WTC11 (cell line): Measurements from ENCODE around the gene RCAN1. TPM values are rescaled to one million over a fixed set of nuclear protein-coding genes. Genes with fewer than 3 reads are reported as not detected.

Source experiments
- ATAC-seq: fragments of 200-7000 bp; cut with Tn5 transposase; 2 replicates; pipeline ENCODE4 v1.10.0; 2021; ENCODE audit warnings: mild to moderate bottlenecking, moderate library complexity
- CTCF ChIA-PET: fragments of 300-600 bp; sonication (Branson Sonifier 250); formaldehyde crosslinking; loops from one replicate; lab custom pipeline; 2021; ENCODE audit warnings: antibody characterized with exemption; lab: Charles Lee
- POLR2A ChIA-PET: fragments of 350-600 bp; sonication (Branson Sonifier 250); formaldehyde crosslinking; loops from one replicate; lab custom pipeline; 2021; ENCODE audit warnings: antibody characterized with exemption; lab: Charles Lee
- DNase-seq: peaks from one replicate; pipeline ENCODE4 v3.0.0; 2021; ENCODE audit warnings: low spot score
- H3K27ac Mint-ChIP-seq: 2 replicates; pipeline ENCODE4 v1.8.0; 2021; ENCODE audit warnings: mixed read lengths
- H3K27me3 Mint-ChIP-seq: 2 replicates; pipeline ENCODE4 v1.8.0; 2021; ENCODE audit warnings: low read depth, mild to moderate bottlenecking, moderate library complexity, mixed read lengths
- H3K36me3 Mint-ChIP-seq: 2 replicates; pipeline ENCODE4 v1.8.0; 2021; ENCODE audit warnings: mixed read lengths
- H3K4me1 Mint-ChIP-seq: 2 replicates; pipeline ENCODE4 v1.8.0; 2022; ENCODE audit warnings: mixed read lengths
- H3K4me3 Mint-ChIP-seq: 2 replicates; pipeline ENCODE4 v1.8.0; 2021; ENCODE audit warnings: mild to moderate bottlenecking, moderate library complexity, mixed read lengths
- H3K9me3 Mint-ChIP-seq: 2 replicates; pipeline ENCODE4 v1.8.0; 2021; ENCODE audit warnings: mixed read lengths
- CTCF ChIP-seq: fragments of 200-600 bp; IDR thresholded peaks from 2 replicates; pipeline ENCODE4 v1.8.0; 2022; ENCODE audit warnings: antibody characterized with exemption
- GABPB1 ChIP-seq: sonication (generic); formaldehyde crosslinking; IDR thresholded peaks from 2 replicates; pipeline ENCODE4 v1.8.1; 2023; ENCODE audit warnings: mild to moderate bottlenecking, missing genetic modification reagents
- JAZF1 ChIP-seq: fragments of 250-450 bp; sonication (Bioruptor Pico); IDR thresholded peaks from 2 replicates; pipeline ENCODE4 v1.9.0; 2021; ENCODE audit warnings: moderate library complexity, mild to moderate bottlenecking, inconsistent platforms
- JUN ChIP-seq: sonication (generic); formaldehyde crosslinking; IDR thresholded peaks from 2 replicates; pipeline ENCODE4 v1.8.0; 2023; ENCODE audit warnings: mild to moderate bottlenecking, missing genetic modification reagents
- NFYB ChIP-seq: sonication (generic); formaldehyde crosslinking; conservative IDR thresholded peaks from 2 replicates; pipeline ENCODE4 v1.8.0; 2022; ENCODE audit warnings: low read depth, missing genetic modification reagents
- NR1H2 ChIP-seq: sonication (generic); formaldehyde crosslinking; IDR thresholded peaks from 2 replicates; pipeline ENCODE4 v1.9.0; 2021; ENCODE audit warnings: mild to moderate bottlenecking, moderate library complexity, missing genetic modification reagents
- NR2C2 ChIP-seq: sonication (generic); formaldehyde crosslinking; IDR thresholded peaks from 2 replicates; pipeline ENCODE4 v1.8.0; 2022; ENCODE audit warnings: mild to moderate bottlenecking, missing genetic modification reagents
- TEAD4 ChIP-seq: sonication (generic); formaldehyde crosslinking; IDR thresholded peaks from 2 replicates; pipeline ENCODE4 v1.8.0; 2022; ENCODE audit warnings: mild to moderate bottlenecking, missing genetic modification reagents
- USF1 ChIP-seq: sonication (generic); formaldehyde crosslinking; IDR thresholded peaks from 2 replicates; pipeline ENCODE4 v1.8.0; 2022; ENCODE audit warnings: mild to moderate bottlenecking, missing genetic modification reagents
- ZNF232 ChIP-seq: sonication (generic); formaldehyde crosslinking; IDR thresholded peaks from 2 replicates; pipeline ENCODE4 v1.8.0; 2022; ENCODE audit warnings: mild to moderate bottlenecking, missing genetic modification reagents
- ZNF396 ChIP-seq: fragments of 250-450 bp; sonication (Bioruptor Pico); IDR thresholded peaks from 2 replicates; pipeline ENCODE4 v1.8.0; 2021; ENCODE audit warnings: mild to moderate bottlenecking, moderate library complexity, borderline replicate concordance
- ZNF423 ChIP-seq: fragments of 250-450 bp; sonication (Bioruptor Pico); IDR thresholded peaks from 2 replicates; pipeline ENCODE4 v2.1.2; 2022; ENCODE audit warnings: mild to moderate bottlenecking, moderate library complexity
- ZNF671 ChIP-seq: fragments of 250-450 bp; sonication (Bioruptor Pico); IDR thresholded peaks from 2 replicates; pipeline ENCODE4 v1.8.0; 2021; ENCODE audit warnings: mild to moderate bottlenecking
- total RNA-seq: library from RNA; stranded (reverse); gene quantifications from 3 replicates; pipeline ENCODE4 v1.2.3, GENCODE V29; 2021
- TF ChIP-seq, protein P1 (sequence below): sonication (generic); formaldehyde crosslinking; IDR thresholded peaks from 2 replicates; pipeline ENCODE4 v1.8.1; 2022; ENCODE audit warnings: mild to moderate bottlenecking, moderate library complexity, missing genetic modification reagents
- TF ChIP-seq, protein P2 (sequence below): sonication (generic); formaldehyde crosslinking; IDR thresholded peaks from 2 replicates; pipeline ENCODE4 v1.8.0; 2022; ENCODE audit warnings: mild to moderate bottlenecking, missing genetic modification reagents
- TF ChIP-seq, protein P3 (sequence below): fragments of 250-450 bp; sonication (Bioruptor Pico); IDR thresholded peaks from 2 replicates; pipeline ENCODE4 v1.9.0; 2021; ENCODE audit warnings: mild to moderate bottlenecking, borderline replicate concordance
- TF ChIP-seq, protein P4 (sequence below): sonication (generic); formaldehyde crosslinking; conservative IDR thresholded peaks from 2 replicates; pipeline ENCODE4 v1.8.1; 2022; ENCODE audit warnings: mild to moderate bottlenecking, missing genetic modification reagents
- TF ChIP-seq, protein P5 (sequence below): fragments of 250-450 bp; sonication (Bioruptor Pico); IDR thresholded peaks from 2 replicates; pipeline ENCODE4 v1.9.0; 2021; ENCODE audit warnings: moderate library complexity, mild to moderate bottlenecking, inconsistent platforms, borderline replicate concordance
- TF ChIP-seq, protein P6 (sequence below): sonication (generic); formaldehyde crosslinking; IDR thresholded peaks from 2 replicates; pipeline ENCODE4 v1.8.1; 2022; ENCODE audit warnings: mild to moderate bottlenecking, missing genetic modification reagents, moderate library complexity, borderline replicate concordance
- TF ChIP-seq, protein P7 (sequence below): sonication (generic); formaldehyde crosslinking; IDR thresholded peaks from 2 replicates; pipeline ENCODE4 v1.8.1; 2023; ENCODE audit warnings: mild to moderate bottlenecking, missing genetic modification reagents, borderline replicate concordance

The RCAN1 gene
- total RNA-seq, 1 experiment from 2014 or later, result 5.9 TPM

DNA sequence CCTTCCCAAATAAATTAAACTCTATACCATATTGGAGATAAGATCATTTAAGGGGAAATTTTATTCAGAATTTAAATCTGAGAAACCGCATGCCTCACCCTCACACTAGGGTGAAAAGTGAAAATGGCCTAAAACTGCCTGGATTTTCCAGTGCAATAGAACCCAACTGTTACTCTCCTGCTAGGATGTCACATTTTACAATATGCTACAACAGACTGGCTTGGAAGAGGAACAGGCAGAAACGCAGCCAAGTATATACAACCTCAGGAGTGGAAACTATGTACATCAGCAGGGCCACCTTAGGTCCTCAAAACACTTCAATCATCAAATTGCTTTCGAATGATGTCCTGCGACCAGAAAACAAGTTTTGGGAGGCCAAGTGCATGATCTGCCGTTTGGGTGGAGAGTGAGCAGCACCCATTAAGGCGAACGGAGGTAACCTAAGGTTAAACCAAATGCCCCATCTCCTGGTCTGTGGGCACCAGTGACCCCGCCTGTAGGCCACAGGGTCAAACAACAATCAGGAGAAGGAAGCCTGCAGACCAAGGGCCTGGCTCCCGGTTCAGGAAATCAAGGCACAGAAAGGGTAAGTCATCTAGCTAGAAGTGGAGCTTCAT lies 4.9 kb downstream of the RCAN1 start (continued):
- TF ChIP-seq, protein P1, sequence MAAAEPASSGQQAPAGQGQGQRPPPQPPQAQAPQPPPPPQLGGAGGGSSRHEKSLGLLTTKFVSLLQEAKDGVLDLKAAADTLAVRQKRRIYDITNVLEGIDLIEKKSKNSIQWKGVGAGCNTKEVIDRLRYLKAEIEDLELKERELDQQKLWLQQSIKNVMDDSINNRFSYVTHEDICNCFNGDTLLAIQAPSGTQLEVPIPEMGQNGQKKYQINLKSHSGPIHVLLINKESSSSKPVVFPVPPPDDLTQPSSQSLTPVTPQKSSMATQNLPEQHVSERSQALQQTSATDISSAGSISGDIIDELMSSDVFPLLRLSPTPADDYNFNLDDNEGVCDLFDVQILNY, result no peak
- no peak for TF ChIP-seq NFYB
- TF ChIP-seq, protein P2, sequence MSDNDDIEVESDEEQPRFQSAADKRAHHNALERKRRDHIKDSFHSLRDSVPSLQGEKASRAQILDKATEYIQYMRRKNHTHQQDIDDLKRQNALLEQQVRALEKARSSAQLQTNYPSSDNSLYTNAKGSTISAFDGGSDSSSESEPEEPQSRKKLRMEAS (CRISPR knock-in tag), result no peak
- TF ChIP-seq JAZF1 (CRISPR knock-in tag), result no peak
- TF ChIP-seq JUN (CRISPR knock-in tag), result no peak
- TF ChIP-seq USF1 (CRISPR knock-in tag), result no peak
- TF ChIP-seq, protein P3, sequence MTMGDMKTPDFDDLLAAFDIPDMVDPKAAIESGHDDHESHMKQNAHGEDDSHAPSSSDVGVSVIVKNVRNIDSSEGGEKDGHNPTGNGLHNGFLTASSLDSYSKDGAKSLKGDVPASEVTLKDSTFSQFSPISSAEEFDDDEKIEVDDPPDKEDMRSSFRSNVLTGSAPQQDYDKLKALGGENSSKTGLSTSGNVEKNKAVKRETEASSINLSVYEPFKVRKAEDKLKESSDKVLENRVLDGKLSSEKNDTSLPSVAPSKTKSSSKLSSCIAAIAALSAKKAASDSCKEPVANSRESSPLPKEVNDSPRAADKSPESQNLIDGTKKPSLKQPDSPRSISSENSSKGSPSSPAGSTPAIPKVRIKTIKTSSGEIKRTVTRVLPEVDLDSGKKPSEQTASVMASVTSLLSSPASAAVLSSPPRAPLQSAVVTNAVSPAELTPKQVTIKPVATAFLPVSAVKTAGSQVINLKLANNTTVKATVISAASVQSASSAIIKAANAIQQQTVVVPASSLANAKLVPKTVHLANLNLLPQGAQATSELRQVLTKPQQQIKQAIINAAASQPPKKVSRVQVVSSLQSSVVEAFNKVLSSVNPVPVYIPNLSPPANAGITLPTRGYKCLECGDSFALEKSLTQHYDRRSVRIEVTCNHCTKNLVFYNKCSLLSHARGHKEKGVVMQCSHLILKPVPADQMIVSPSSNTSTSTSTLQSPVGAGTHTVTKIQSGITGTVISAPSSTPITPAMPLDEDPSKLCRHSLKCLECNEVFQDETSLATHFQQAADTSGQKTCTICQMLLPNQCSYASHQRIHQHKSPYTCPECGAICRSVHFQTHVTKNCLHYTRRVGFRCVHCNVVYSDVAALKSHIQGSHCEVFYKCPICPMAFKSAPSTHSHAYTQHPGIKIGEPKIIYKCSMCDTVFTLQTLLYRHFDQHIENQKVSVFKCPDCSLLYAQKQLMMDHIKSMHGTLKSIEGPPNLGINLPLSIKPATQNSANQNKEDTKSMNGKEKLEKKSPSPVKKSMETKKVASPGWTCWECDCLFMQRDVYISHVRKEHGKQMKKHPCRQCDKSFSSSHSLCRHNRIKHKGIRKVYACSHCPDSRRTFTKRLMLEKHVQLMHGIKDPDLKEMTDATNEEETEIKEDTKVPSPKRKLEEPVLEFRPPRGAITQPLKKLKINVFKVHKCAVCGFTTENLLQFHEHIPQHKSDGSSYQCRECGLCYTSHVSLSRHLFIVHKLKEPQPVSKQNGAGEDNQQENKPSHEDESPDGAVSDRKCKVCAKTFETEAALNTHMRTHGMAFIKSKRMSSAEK, result no peak
- no peak for TF ChIP-seq ZNF232 (CRISPR knock-in tag)
- TF ChIP-seq, all 79 proteins: peak for 0

DNA sequence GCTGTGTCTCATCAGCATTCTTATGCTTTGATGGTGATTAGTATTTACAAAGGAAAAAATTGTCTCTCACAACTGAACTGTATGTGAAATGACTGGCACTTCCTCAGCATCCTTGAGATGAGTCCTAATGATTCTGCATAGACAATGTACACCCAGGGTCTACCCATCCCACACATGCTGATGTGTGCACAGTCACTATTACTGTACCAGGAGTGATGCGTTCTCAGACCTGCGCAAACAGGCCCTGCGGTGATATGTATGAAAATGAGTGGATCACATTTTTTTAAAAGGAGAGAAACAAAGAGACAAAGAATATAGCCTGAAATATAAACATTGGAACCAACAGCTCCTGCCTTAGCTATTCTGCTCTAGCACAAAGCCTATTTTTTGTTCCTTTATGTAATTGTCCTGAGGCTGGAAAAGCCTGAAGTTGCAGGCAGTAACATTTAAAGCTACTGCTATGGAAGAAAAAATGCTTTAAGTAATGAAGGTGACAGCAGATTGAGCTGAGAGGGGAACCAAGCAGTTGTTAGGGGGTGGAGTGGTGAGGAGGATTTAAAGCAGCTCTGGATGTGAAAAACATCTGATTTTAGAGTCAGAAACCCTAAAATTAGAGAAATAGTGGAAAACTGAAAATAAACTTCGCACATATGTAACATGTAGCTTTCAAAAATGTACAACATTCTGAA lies 5.5 kb downstream of the RCAN1 start:
- ATAC-seq (no peak), DNase-seq (no peak)
- H3K27ac Mint-ChIP-seq, result no peak overlapping the region
- peaks cover 4% of the 10 kb centered on the region for H3K9me3 Mint-ChIP-seq
- no peak overlapping the region for H3K4me3 Mint-ChIP-seq
- H3K36me3 Mint-ChIP-seq, result no peaks in the 10 kb centered on the region
- peaks cover 29% of the 10 kb centered on the region for H3K27me3 Mint-ChIP-seq
- CTCF ChIA-PET, result interaction anchor here (2.9 kb wide), 1 partner anchor 99 kb away, joined by 10 read pairs; no protein-coding TSS in a partner anchor
- peaks cover 4% of the 10 kb centered on the region; the same call in 1 of the 2 replicates for H3K4me1 Mint-ChIP-seq
- POLR2A ChIA-PET, result no interaction called here
- TF ChIP-seq NR2C2 (no peak), CTCF (no peak), ZNF396 (CRISPR knock-in tag) (no peak), NR1H2 (CRISPR knock-in tag) (no peak), ZNF671 (CRISPR knock-in tag) (no peak), GABPB1 (CRISPR knock-in tag) (no peak), ZNF423 (CRISPR knock-in tag) (no peak), TEAD4 (no peak)
- TF ChIP-seq, protein P4, sequence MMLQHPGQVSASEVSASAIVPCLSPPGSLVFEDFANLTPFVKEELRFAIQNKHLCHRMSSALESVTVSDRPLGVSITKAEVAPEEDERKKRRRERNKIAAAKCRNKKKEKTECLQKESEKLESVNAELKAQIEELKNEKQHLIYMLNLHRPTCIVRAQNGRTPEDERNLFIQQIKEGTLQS (CRISPR knock-in tag), result no peak
- TF ChIP-seq, protein P5, sequence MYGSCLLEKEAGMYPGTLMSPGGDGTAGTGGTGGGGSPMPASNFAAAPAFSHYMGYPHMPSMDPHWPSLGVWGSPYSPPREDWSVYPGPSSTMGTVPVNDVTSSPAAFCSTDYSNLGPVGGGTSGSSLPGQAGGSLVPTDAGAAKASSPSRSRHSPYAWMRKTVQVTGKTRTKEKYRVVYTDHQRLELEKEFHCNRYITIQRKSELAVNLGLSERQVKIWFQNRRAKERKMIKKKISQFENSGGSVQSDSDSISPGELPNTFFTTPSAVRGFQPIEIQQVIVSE (CRISPR knock-in tag), result no peak
- TF ChIP-seq, protein P6, sequence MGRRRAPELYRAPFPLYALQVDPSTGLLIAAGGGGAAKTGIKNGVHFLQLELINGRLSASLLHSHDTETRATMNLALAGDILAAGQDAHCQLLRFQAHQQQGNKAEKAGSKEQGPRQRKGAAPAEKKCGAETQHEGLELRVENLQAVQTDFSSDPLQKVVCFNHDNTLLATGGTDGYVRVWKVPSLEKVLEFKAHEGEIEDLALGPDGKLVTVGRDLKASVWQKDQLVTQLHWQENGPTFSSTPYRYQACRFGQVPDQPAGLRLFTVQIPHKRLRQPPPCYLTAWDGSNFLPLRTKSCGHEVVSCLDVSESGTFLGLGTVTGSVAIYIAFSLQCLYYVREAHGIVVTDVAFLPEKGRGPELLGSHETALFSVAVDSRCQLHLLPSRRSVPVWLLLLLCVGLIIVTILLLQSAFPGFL (CRISPR knock-in tag), result no peak
- TF ChIP-seq, protein P1, result no peak
- TF ChIP-seq, protein P7, sequence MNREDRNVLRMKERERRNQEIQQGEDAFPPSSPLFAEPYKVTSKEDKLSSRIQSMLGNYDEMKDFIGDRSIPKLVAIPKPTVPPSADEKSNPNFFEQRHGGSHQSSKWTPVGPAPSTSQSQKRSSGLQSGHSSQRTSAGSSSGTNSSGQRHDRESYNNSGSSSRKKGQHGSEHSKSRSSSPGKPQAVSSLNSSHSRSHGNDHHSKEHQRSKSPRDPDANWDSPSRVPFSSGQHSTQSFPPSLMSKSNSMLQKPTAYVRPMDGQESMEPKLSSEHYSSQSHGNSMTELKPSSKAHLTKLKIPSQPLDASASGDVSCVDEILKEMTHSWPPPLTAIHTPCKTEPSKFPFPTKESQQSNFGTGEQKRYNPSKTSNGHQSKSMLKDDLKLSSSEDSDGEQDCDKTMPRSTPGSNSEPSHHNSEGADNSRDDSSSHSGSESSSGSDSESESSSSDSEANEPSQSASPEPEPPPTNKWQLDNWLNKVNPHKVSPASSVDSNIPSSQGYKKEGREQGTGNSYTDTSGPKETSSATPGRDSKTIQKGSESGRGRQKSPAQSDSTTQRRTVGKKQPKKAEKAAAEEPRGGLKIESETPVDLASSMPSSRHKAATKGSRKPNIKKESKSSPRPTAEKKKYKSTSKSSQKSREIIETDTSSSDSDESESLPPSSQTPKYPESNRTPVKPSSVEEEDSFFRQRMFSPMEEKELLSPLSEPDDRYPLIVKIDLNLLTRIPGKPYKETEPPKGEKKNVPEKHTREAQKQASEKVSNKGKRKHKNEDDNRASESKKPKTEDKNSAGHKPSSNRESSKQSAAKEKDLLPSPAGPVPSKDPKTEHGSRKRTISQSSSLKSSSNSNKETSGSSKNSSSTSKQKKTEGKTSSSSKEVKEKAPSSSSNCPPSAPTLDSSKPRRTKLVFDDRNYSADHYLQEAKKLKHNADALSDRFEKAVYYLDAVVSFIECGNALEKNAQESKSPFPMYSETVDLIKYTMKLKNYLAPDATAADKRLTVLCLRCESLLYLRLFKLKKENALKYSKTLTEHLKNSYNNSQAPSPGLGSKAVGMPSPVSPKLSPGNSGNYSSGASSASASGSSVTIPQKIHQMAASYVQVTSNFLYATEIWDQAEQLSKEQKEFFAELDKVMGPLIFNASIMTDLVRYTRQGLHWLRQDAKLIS (CRISPR knock-in tag), result no peak
